ENCODE data around the gene HDAC11.

Gene HDAC11

DNA sequence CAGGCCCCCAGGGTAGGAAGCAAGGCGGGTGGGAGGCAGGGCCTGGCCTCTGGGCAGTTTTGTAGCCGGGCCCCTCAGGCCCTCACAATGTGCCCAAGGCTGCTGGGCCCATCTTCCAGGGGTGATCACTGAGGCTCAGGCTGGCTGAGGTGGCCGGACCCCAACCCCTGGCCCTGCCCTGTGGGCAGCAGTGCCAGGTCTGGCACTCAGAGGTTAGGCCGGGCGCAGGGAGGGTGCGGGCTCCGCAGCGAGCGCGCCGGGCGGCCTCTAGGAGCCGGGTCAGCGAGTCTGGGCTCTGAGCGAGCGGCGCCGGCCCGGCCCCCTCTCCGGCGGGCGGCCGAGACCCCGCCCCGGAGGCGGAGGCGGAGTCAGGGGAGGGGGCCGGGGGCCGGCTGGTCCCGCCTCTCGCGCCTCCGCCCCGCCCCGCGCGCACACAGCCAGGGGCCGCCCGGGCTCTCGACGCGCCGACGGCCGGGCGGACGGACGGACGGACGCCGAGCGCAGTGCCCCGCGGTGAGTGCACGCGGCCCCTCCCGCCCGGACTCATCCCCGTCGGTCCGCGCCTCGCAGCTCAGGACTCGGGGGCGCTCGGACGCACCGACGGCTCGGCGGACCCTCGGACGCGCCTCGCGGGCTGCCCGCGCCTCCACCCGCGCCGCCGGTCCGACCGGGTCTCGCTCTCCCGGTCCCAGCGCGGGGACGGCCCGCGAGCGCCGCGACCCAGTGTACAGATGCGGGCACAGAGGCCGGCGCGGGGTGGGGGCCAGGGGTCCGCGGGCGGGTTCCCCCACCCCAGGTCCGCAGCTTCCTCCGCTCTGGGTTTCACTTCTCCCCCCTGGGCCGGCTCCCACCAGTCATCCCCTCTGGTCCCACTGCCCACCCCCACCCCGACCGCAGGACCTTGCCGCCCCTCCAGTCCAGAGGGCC, 68.9 kb downstream of the HDAC11 start, which contains the start of gene FBLN2:
Gene FBLN2, plus strand, starts transcription at position 430 of the 927 bp plus-strand sequence. CDS start 21,231 bp downstream, outside the sequence.
- TF ChIP-seq, protein P1, sequence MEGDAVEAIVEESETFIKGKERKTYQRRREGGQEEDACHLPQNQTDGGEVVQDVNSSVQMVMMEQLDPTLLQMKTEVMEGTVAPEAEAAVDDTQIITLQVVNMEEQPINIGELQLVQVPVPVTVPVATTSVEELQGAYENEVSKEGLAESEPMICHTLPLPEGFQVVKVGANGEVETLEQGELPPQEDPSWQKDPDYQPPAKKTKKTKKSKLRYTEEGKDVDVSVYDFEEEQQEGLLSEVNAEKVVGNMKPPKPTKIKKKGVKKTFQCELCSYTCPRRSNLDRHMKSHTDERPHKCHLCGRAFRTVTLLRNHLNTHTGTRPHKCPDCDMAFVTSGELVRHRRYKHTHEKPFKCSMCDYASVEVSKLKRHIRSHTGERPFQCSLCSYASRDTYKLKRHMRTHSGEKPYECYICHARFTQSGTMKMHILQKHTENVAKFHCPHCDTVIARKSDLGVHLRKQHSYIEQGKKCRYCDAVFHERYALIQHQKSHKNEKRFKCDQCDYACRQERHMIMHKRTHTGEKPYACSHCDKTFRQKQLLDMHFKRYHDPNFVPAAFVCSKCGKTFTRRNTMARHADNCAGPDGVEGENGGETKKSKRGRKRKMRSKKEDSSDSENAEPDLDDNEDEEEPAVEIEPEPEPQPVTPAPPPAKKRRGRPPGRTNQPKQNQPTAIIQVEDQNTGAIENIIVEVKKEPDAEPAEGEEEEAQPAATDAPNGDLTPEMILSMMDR (IDR thresholded peaks at IDR 0.05; ENCODE audit: insufficient read depth, low read length) = no peak
- TF ChIP-seq POLR2AphosphoS5 (IDR thresholded peaks at IDR 0.05; ENCODE audit: low read depth) = no peak
- no peak for TF ChIP-seq GABPA (IDR thresholded peaks at IDR 0.05; ENCODE audit: low read depth)
- TF ChIP-seq SPI1 (IDR thresholded peaks at IDR 0.05; ENCODE audit: borderline replicate concordance, low read depth) = no peak
- TF ChIP-seq, protein P2, sequence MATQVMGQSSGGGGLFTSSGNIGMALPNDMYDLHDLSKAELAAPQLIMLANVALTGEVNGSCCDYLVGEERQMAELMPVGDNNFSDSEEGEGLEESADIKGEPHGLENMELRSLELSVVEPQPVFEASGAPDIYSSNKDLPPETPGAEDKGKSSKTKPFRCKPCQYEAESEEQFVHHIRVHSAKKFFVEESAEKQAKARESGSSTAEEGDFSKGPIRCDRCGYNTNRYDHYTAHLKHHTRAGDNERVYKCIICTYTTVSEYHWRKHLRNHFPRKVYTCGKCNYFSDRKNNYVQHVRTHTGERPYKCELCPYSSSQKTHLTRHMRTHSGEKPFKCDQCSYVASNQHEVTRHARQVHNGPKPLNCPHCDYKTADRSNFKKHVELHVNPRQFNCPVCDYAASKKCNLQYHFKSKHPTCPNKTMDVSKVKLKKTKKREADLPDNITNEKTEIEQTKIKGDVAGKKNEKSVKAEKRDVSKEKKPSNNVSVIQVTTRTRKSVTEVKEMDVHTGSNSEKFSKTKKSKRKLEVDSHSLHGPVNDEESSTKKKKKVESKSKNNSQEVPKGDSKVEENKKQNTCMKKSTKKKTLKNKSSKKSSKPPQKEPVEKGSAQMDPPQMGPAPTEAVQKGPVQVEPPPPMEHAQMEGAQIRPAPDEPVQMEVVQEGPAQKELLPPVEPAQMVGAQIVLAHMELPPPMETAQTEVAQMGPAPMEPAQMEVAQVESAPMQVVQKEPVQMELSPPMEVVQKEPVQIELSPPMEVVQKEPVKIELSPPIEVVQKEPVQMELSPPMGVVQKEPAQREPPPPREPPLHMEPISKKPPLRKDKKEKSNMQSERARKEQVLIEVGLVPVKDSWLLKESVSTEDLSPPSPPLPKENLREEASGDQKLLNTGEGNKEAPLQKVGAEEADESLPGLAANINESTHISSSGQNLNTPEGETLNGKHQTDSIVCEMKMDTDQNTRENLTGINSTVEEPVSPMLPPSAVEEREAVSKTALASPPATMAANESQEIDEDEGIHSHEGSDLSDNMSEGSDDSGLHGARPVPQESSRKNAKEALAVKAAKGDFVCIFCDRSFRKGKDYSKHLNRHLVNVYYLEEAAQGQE (IDR thresholded peaks at IDR 0.05; ENCODE audit: insufficient replicate concordance, low read depth) = no peak
- no peak within 1 kb of the TSS for H3K4me3 ChIP-seq (replicated peaks; ENCODE audit: insufficient read depth, low read length)
- peaks cover 27% of the 10 kb centered on the region for H3K27me3 ChIP-seq (ENCODE audit: insufficient read depth, poor library complexity, severe bottlenecking)
- no peak for DNase-seq (ENCODE audit: low read depth in 1 of 2, low spot score in 1 of 2)
- no peak within 1 kb of the TSS for H3K27ac ChIP-seq (replicated peaks)

DNA sequence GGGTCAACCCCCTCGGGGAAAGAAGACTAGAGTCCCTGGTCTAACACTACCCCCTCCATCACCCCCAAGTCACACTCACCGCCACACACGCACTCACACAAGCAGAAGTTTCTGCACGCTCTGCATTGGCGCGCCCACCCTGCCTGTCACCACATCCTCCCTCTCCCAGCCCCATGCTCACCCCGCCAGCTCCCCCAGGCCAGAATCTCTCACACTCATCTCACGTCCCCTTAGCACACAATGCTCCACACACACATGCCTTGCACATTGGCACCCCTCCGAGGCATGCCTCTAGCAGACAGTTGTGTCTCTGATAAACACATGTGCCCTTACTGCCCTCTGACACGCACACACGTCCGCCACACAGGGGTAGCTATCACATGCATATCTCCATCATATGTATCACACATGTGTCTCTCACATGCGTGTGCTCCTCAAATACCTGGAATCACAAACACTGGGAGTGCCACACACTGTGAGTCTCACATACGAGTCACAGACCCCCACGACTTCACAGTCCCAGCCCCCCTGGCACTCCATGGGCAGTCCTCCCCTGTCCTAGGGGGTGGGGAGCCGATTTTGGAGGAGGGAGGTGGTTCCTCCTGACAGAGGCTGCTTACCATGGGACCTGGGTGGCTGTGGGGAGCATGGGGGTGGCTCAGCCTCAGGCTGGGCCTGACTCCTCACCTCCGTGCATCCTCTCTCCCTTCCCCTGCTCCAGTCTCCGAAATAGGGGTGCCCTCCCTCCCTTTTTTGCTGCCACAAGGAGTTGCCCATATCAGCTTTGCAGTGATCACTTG, 69.7 kb downstream of the HDAC11 start:
- no peak overlapping the region for H3K27ac ChIP-seq (replicated peaks)
- no peak overlapping the region for H3K4me3 ChIP-seq (replicated peaks; ENCODE audit: insufficient read depth, low read length)
- peaks cover 27% of the 10 kb centered on the region for H3K27me3 ChIP-seq (ENCODE audit: insufficient read depth, poor library complexity, severe bottlenecking)
- TF ChIP-seq, protein P2 (IDR thresholded peaks at IDR 0.05; ENCODE audit: insufficient replicate concordance, low read depth) = no peak
- TF ChIP-seq POLR2AphosphoS5 (IDR thresholded peaks at IDR 0.05; ENCODE audit: low read depth) (no peak), SPI1 (IDR thresholded peaks at IDR 0.05; ENCODE audit: borderline replicate concordance, low read depth) (no peak), GABPA (IDR thresholded peaks at IDR 0.05; ENCODE audit: low read depth) (no peak)
- TF ChIP-seq, protein P1 (IDR thresholded peaks at IDR 0.05; ENCODE audit: insufficient read depth, low read length) = no peak
- no peak for DNase-seq (ENCODE audit: low read depth in 1 of 2, low spot score in 1 of 2)

DNA sequence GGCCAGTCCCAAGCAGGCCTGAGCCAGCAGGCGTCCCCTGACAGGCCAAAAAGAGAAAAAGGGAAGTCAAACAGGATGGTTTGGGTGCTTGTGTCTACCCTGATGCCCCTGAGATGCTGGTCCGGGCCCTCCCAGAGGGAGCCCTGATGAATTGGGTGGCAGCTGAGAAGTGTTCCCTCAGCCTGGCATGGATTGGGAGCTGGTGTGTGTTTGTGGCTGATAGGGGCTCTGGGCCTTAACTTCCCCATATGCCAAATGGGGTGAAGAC, 70.3 kb downstream of the HDAC11 start:
- peaks cover 27% of the 10 kb centered on the region for H3K27me3 ChIP-seq (ENCODE audit: insufficient read depth, poor library complexity, severe bottlenecking)
- DNase-seq (ENCODE audit: low read depth in 1 of 2, low spot score in 1 of 2) = no peak
- H3K4me3 ChIP-seq (replicated peaks; ENCODE audit: insufficient read depth, low read length) = no peak overlapping the region
- no peak overlapping the region for H3K27ac ChIP-seq (replicated peaks)
- TF ChIP-seq, protein P1 (IDR thresholded peaks at IDR 0.05; ENCODE audit: insufficient read depth, low read length) = no peak
- no peak for TF ChIP-seq POLR2AphosphoS5 (IDR thresholded peaks at IDR 0.05; ENCODE audit: low read depth)
- peak; percentile 56 for TF ChIP-seq SPI1 (IDR thresholded peaks at IDR 0.05; ENCODE audit: borderline replicate concordance, low read depth)
- TF ChIP-seq GABPA (IDR thresholded peaks at IDR 0.05; ENCODE audit: low read depth) = no peak
- TF ChIP-seq, protein P2 (IDR thresholded peaks at IDR 0.05; ENCODE audit: insufficient replicate concordance, low read depth) = no peak

All from HL-60 (cell line).